Activated T-helper 1 cell treated with anti-CD3 and anti-CD28 coated beads, Interleukin-12 subunit alpha, Interleukin-12 subunit beta, Interleukin-2, Interleukin-4 antibody, amounts not matched to agents 30 ng/mL and 10 ng/mL and 1 ng/mL, durations not matched to agents 14 hours and 24 hours and 36 hours (primary cell): Measurements from ENCODE around the gene SLC7A1. TPM values are rescaled to one million over a fixed set of nuclear protein-coding genes. Genes with fewer than 3 reads are reported as not detected.
A peak's percentile ranks its signal among the peaks of the same experiment; 100 is the strongest.

Source experiments
- DNase-seq: peaks from one replicate; pipeline ENCODE4 v3.0.0; 2021; ENCODE audit warnings: low spot score
- H3K27ac Mint-ChIP-seq: one replicate; pipeline ENCODE4 v1.8.0; 2021; ENCODE audit warnings: mild to moderate bottlenecking, mixed read lengths
- H3K27me3 Mint-ChIP-seq: one replicate; pipeline ENCODE4 v1.8.0; 2022; ENCODE audit warnings: mild to moderate bottlenecking, moderate library complexity, mixed read lengths; ENCODE audit not compliant: insufficient read depth
- H3K36me3 Mint-ChIP-seq: one replicate; pipeline ENCODE4 v1.8.0; 2021; ENCODE audit warnings: low read depth, mixed read lengths
- H3K4me1 Mint-ChIP-seq: one replicate; pipeline ENCODE4 v1.8.0; 2021; ENCODE audit warnings: low read depth, mixed read lengths
- H3K4me3 Mint-ChIP-seq: one replicate; pipeline ENCODE4 v1.8.0; 2021; ENCODE audit warnings: mild to moderate bottlenecking, moderate library complexity, mixed read lengths
- H3K9me3 Mint-ChIP-seq: one replicate; pipeline ENCODE4 v1.8.0; 2021; ENCODE audit warnings: mixed read lengths
- intact Hi-C: fragments of 100-400 bp; cut with micrococcal nuclease; formaldehyde crosslinking; loops from one replicate; pipeline ENCODE4 v1.15.1; 2024
- total RNA-seq: library from RNA; stranded (reverse); gene quantifications from 2 replicates; pipeline ENCODE4 v1.2.3, GENCODE V29; 2022

Gene SLC7A1
- total RNA-seq, 1 donor from 2014 or later: 128 TPM

GRCh38 chr13:29481603-29482002 lies 113.9 kb downstream of the SLC7A1 start:
- no peak for DNase-seq
- Mint-ChIP-seq H3K4me3 (no peak overlapping the region), H3K27me3 (peaks cover 15% of the 10 kb centered on the region), H3K4me1 (no peaks in the 10 kb centered on the region), H3K9me3 (no peaks in the 10 kb centered on the region), H3K27ac (no peak overlapping the region), H3K36me3 (no peaks in the 10 kb centered on the region)
- intact Hi-C loops: no loop called here

GRCh38 chr13:29480893-29481525 lies 114.5 kb downstream of the SLC7A1 start:
- Mint-ChIP-seq H3K27ac (no peak overlapping the region), H3K27me3 (peaks cover 14% of the 10 kb centered on the region), H3K4me1 (no peaks in the 10 kb centered on the region), H3K36me3 (no peaks in the 10 kb centered on the region), H3K9me3 (no peaks in the 10 kb centered on the region), H3K4me3 (no peak overlapping the region)
- intact Hi-C loops: no loop called here
- no peak for DNase-seq

DNA sequence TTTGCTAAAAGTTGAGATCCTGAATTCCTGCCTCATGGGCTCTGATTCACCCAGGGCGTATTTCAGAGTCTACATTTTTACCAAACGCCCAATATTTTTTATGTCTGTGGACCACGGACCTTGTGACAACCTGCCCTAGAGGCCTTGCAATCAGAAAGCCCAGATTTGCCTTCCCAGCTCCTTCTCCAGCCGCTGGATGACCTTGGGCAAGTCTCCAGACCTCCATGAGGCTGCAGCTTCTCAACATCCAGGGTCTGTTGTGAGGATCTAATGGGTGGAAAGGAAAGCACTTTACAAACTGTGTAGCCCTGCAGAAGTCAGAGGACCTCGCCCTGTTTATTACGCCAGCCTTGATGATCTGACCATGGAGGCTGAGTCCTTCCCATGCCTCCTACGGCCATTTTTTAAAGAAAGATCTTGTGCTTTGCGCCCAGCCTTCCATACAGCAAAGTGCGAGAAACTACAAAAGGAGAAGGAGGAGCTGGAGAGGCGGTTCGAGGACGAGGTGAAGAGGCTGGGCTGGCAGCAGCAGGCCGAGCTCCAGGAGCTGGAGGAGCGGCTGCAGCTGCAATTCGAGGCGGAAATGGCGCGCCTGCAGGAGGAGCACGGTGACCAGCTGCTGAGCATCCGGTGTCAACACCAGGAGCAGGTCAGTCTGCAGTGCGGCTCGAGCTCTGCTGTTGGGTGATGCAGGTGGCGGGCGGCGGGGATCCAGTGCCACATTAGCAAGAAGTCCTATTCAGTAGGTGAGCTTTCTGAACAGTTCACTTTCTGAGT lies 115.6 kb downstream of the SLC7A1 start:
- Mint-ChIP-seq H3K27ac (no peak overlapping the region), H3K4me3 (no peak overlapping the region), H3K27me3 (peaks cover 8% of the 10 kb centered on the region), H3K36me3 (no peaks in the 10 kb centered on the region), H3K4me1 (no peaks in the 10 kb centered on the region), H3K9me3 (no peaks in the 10 kb centered on the region)
- intact Hi-C loops: no loop called here
- DNase-seq: no peak

GRCh38 chr13:29476046-29476445 lies 119.4 kb downstream of the SLC7A1 start:
- no peak for DNase-seq
- no peak overlapping the region for H3K4me3 Mint-ChIP-seq
- intact Hi-C loops: no loop called here
- no peak overlapping the region for H3K27ac Mint-ChIP-seq
- no peaks in the 10 kb centered on the region for H3K4me1 Mint-ChIP-seq
- peaks cover 8% of the 10 kb centered on the region for H3K27me3 Mint-ChIP-seq
- no peaks in the 10 kb centered on the region for H3K9me3 Mint-ChIP-seq
- no peaks in the 10 kb centered on the region for H3K36me3 Mint-ChIP-seq

DNA sequence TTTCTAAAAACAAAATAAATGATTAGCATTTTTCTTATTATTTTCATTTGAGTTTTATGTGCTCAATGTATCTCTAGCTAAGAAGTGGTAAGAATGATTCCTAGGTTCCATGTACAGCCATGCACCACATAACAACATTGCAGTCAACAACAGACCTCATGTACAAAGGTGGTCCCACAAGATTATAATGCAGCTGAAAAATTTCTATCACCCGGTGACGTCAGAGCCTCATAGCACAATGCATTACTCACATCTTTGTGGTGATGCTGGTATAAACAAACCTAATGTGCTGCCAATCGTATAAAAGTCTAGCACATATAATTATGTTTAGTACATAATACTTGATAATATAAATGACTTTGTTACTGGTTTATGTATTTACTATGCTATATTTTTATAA lies 120.5 kb downstream of the SLC7A1 start:
- no peak overlapping the region for H3K27ac Mint-ChIP-seq
- no peak overlapping the region for H3K4me3 Mint-ChIP-seq
- no peaks in the 10 kb centered on the region for H3K36me3 Mint-ChIP-seq
- H3K9me3 Mint-ChIP-seq: no peaks in the 10 kb centered on the region
- no peak for DNase-seq
- H3K4me1 Mint-ChIP-seq: no peaks in the 10 kb centered on the region
- peaks cover 10% of the 10 kb centered on the region for H3K27me3 Mint-ChIP-seq
- intact Hi-C loops: no loop called here

DNA sequence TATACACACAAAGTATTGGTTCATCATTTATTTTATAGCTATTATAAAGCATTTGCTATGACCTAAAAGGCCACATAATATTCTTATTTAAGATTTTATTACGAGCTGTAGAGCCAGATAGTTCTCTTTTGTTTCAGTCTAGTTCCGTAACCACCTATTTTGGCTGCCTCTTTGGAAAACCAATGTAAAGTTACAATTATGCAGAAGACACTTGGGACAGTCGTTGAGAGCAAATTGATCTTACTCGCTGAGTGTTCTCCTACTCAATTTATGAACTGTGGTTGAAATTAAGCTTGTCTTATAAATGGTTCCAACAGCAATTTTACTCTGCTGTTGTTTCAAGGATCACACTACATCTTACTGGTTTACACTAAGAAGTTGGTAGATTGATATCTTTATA lies 122.3 kb downstream of the SLC7A1 start:
- Mint-ChIP-seq H3K27me3 (peaks cover 8% of the 10 kb centered on the region), H3K9me3 (no peaks in the 10 kb centered on the region)
- intact Hi-C loops: no loop called here

DNA sequence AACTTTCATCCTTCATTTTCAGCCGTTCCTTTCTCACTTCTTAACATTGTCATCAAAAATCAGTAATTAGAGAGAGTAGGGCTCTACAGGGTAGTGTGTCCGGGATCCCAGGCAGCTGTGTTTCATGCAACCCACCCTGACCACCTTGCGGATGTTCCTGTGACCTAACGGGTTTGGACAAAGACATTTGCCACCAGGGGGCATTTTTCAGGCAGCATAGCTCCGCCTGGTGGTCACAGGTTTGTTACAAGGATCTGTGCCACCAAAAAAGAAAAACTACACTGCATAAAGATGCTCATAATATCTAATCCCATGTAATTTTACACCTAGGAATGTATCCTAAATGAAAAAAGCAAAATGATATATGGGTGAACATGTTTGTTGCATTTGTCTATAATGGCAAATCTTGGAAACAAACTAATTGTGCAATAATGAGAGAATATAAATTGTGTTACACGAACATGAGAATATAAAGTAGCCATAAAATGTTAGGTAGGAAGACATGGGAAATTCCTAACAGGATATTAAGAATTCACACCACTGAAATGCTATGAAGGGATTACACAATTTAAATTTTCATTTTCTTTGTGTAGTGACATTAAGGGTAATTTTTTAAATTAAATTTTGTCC lies 123.0 kb downstream of the SLC7A1 start:
- H3K4me3 Mint-ChIP-seq: no peak overlapping the region
- no peak overlapping the region for H3K27ac Mint-ChIP-seq
- H3K36me3 Mint-ChIP-seq: no peaks in the 10 kb centered on the region
- peaks cover 8% of the 10 kb centered on the region for H3K27me3 Mint-ChIP-seq
- intact Hi-C loops: loop anchor here (1.0 kb wide), 1 partner anchor 236 kb away; no protein-coding TSS in a partner anchor
- peak; percentile 18 for DNase-seq
- H3K9me3 Mint-ChIP-seq: no peaks in the 10 kb centered on the region
- no peaks in the 10 kb centered on the region for H3K4me1 Mint-ChIP-seq

More for the DNA sequence above, 122.3 kb downstream of the SLC7A1 start:
- Mint-ChIP-seq H3K36me3 (no peaks in the 10 kb centered on the region), H3K4me3 (no peak overlapping the region), H3K4me1 (no peaks in the 10 kb centered on the region), H3K27ac (no peak overlapping the region)
- no peak for DNase-seq

DNA sequence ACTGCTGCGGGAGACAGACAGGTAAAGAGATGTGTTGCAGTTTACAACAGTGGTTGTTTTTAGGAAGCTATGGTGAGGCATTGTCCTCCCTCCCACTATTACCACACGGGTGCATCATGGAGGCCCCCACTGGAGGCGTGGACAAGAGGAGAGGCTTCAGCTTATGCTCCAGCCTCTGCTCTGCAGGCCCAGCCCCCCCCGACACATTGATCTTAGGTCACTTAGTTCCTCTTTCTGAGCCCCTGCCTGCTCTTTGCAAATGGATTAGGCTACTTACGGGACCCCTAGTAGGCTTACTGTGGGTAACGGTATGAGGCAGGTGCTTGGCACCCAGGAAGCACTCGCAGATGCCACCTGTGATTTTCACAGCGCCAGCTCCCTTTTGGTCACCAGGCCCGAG lies 123.9 kb downstream of the SLC7A1 start:
- intact Hi-C loops: no loop called here
- no peaks in the 10 kb centered on the region for H3K36me3 Mint-ChIP-seq
- H3K27ac Mint-ChIP-seq: no peak overlapping the region
- no peak overlapping the region for H3K4me3 Mint-ChIP-seq
- no peaks in the 10 kb centered on the region for H3K9me3 Mint-ChIP-seq
- H3K27me3 Mint-ChIP-seq: peaks cover 2% of the 10 kb centered on the region
- DNase-seq: no peak
- H3K4me1 Mint-ChIP-seq: no peaks in the 10 kb centered on the region

DNA sequence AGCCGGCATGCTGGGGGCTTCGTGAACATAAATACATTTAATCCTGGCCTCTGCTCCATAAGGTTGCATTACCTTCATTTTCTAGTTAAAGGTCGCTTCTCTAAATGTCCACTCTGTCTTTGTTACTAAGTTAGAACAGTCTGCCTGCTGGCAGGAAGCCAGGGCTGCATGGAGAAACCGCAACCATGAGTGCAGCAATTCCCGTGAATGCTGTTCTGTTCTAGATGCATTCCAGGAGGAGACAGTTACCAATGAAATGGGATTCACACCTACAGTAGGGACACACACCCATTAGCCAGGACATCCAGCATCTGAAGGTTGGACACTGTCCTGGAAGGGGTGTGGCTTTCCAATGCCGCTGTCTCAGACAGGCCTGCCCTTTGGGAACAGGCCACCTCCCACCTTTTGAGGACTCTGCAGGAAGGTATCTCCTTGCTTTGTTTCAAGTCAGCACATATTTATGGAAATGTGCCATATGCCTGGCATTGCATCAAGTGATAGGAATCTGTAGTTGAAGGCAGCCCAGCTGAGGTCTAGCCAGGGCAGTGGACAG lies 129.7 kb downstream of the SLC7A1 start:
- Mint-ChIP-seq H3K27me3 (peaks cover 4% of the 10 kb centered on the region), H3K27ac (no peak overlapping the region)
- intact Hi-C loops: no loop called here

DNA sequence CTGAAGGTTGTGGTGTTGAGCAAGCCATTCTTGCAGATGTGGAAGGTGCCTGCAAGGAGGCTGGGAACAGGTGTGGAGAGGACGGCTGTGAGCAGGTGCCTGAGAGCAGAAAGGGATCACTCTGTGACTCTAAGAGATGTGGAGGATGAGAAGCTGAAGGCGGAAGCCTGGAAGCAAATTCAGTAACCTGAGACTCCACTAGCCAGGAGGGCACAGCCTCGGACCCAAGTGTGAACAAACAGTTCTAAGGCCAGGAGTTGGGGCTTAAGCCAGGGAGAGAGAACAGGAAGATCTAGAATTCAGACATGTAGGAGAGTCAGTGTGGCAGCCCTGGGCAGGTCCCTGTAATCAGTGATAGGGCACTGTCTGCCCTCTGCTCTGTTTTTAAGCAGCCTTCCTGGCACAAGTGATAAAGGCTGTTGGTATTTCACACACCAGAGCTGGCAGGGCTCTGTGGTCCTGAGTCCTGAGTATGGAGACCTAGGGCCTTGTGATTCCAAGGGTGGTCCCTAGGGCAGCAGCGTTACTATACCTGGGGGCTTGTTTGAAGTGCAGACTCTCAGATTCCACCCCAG lies 131.3 kb downstream of the SLC7A1 start:
- H3K9me3 Mint-ChIP-seq: no peaks in the 10 kb centered on the region
- H3K4me3 Mint-ChIP-seq: no peak overlapping the region
- H3K27ac Mint-ChIP-seq: no peak overlapping the region
- intact Hi-C loops: no loop called here
- no peaks in the 10 kb centered on the region for H3K4me1 Mint-ChIP-seq
- no peaks in the 10 kb centered on the region for H3K36me3 Mint-ChIP-seq
- peaks cover 7% of the 10 kb centered on the region for H3K27me3 Mint-ChIP-seq
- DNase-seq: no peak

More for the DNA sequence above, 129.7 kb downstream of the SLC7A1 start:
- Mint-ChIP-seq H3K4me1 (no peaks in the 10 kb centered on the region), H3K9me3 (no peaks in the 10 kb centered on the region), H3K36me3 (no peaks in the 10 kb centered on the region), H3K4me3 (no peak overlapping the region)
- DNase-seq: no peak

GRCh38 chr13:29459813-29460355 lies 135.6 kb downstream of the SLC7A1 start:
- no peak for DNase-seq
- no peaks in the 10 kb centered on the region for H3K9me3 Mint-ChIP-seq
- H3K36me3 Mint-ChIP-seq: no peaks in the 10 kb centered on the region
- H3K27ac Mint-ChIP-seq: no peak overlapping the region
- H3K4me3 Mint-ChIP-seq: no peak overlapping the region
- H3K4me1 Mint-ChIP-seq: no peaks in the 10 kb centered on the region
- H3K27me3 Mint-ChIP-seq: peaks cover 7% of the 10 kb centered on the region
- intact Hi-C loops: loop anchor here (5.0 kb wide), 1 partner anchor 247 kb away; no protein-coding TSS in a partner anchor
